GM18909 (cell line): Measurements from ENCODE around the gene C16orf96.

Experiments
- ATAC-seq: cut with Tn5 transposase; IDR thresholded peaks from one replicate; pipeline ENCODE4 v1.9.1; 2021; ENCODE audit warnings: mild to moderate bottlenecking; ENCODE audit not compliant: unreplicated experiment, poor library complexity

C16orf96 gene

GRCh38 chr16:4524571-4524970, 31.6 kb upstream of the C16orf96 start:
- ATAC-seq: no peak

- no peak for ATAC-seq
Observed at GRCh38 chr16:4525069-4525468, 31.1 kb upstream of the C16orf96 start.

GRCh38 chr16:4525634-4526277, 30.4 kb upstream of the C16orf96 start:
- no peak for ATAC-seq

- no peak for ATAC-seq
Observed at GRCh38 chr16:4529085-4530060, 26.8 kb upstream of the C16orf96 start.

GRCh38 chr16:4531811-4532210, 24.3 kb upstream of the C16orf96 start:
- no peak for ATAC-seq

GRCh38 chr16:4532238-4532637, 23.9 kb upstream of the C16orf96 start:
- no peak for ATAC-seq

GRCh38 chr16:4533490-4533889, 22.6 kb upstream of the C16orf96 start:
- ATAC-seq: no peak

- ATAC-seq: no peak
Observed at GRCh38 chr16:4534151-4534790, 21.9 kb upstream of the C16orf96 start.

GRCh38 chr16:4535627-4536108, 20.5 kb upstream of the C16orf96 start:
- ATAC-seq: no peak

GRCh38 chr16:4536391-4537106, 19.6 kb upstream of the C16orf96 start:
- no peak for ATAC-seq

- peak; percentile 35 for ATAC-seq
Observed at GRCh38 chr16:4537376-4538343, 18.5 kb upstream of the C16orf96 start.

GRCh38 chr16:4538350-4539235, 17.5 kb upstream of the C16orf96 start, which contains the start of gene CDIP1:
Gene CDIP1, minus strand, starts transcription at chr16:4538773. Its CDS starts 24,643 bp downstream, at chr16:4514130.
- peak; percentile 85 for ATAC-seq

- ATAC-seq: no peak
Observed at GRCh38 chr16:4539716-4540284, 16.3 kb upstream of the C16orf96 start.

- no peak for ATAC-seq
Observed at GRCh38 chr16:4544473-4544872, 11.7 kb upstream of the C16orf96 start.

GRCh38 chr16:4548124-4548523, 8.0 kb upstream of the C16orf96 start:
- ATAC-seq: no peak

- ATAC-seq: no peak
Observed at GRCh38 chr16:4550591-4550990, 5.5 kb upstream of the C16orf96 start.

GRCh38 chr16:4552541-4552940, 3.6 kb upstream of the C16orf96 start:
- ATAC-seq: no peak

GRCh38 chr16:4556580-4556979, 440 bp downstream of the C16orf96 start:
- no peak for ATAC-seq
